ENCODE results near the gene ALKBH2. TPM values are rescaled to one million over a fixed set of nuclear protein-coding genes. Genes with fewer than 3 reads are reported as not detected.
A peak's percentile ranks its signal among the peaks of the same experiment; 100 is the strongest.
"Not testable (repeated sequence)": the region's sequence is repeated elsewhere in the genome, so short reads cannot be mapped to it uniquely, and the experiment has no call there.

ALKBH2 gene
- total and polyA plus RNA-seq, 2 donors, result 15.5 to 25.9 TPM

DNA sequence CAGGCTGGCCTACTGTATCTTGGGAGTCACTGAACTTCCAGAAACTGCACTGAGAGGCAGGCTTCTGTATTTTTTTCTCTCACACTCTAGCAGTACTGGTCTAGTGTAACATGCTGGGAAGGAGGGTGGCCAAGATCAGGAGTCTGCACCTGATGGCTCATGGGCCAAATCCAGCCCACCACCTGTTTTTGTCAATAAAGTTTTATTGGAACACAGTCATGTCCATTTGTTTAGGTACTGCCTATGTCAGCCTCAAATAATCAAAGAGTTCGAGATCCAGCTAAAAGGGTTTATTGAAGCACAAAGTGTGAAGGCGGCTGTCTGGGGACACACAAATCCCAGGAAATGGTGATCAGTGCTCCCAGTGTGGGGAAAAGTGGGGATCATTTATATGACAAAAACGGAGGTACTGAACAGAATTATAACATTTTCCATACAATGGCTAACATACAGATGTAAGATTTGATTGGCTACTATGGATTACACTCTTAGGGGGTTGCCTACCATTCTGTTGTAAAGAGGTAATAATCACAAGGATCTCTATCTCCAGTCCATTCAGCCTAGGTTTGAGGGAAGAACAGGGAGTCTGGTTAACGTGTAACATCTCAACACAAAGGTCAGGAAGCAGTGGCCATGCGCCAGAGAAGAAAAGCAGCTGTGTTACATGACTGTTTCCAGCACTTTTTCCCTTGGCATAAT, 28.0 kb downstream of the ALKBH2 start:
- WGBS, result 98% methylated on average over 5 of the region's 5 CpGs

DNA sequence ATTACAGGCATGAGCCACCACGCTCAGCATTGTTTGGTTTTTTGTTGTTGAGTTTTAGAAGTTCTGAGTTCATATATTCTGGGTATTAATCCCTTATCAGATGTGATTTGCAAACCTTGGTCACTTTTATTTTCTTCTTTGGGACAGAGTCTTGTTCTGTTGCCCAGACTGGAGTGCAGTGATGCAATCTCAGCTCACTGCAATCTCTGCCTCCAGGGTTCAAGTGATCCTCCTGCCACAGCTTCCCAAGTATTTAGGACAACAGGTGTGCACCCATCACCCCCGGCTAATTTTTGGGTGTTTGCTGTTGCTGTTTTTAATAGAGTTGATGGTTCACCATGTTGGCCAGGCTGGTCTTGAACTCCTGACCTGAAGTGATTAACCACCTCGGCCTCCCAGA, 29.1 kb downstream of the ALKBH2 start:
- DNase-seq (ENCODE audit: low read depth in 6 of 9, low spot score in 9 of 9), result no peak
- Histone ChIP-seq H3K36me3 (ENCODE audit: control insufficient read depth in 2 of 2, insufficient read depth in 2 of 2, low read length in 1 of 2) (peaks cover 8 to 15% of the 10 kb centered on the region in 2 donors), H3K9me3 (ENCODE audit: control insufficient read depth in 2 of 2, insufficient read depth in 1 of 2, low read length in 1 of 2) (no peaks in the 10 kb centered on the region), H3K4me1 (ENCODE audit: control insufficient read depth in 2 of 2, insufficient read depth in 2 of 2, low read length in 2 of 2) (no peaks in the 10 kb centered on the region), H3K27me3 (ENCODE audit: control insufficient read depth in 2 of 2, insufficient read depth in 1 of 2, low read length in 1 of 2) (no peaks in the 10 kb centered on the region), H3K27ac (ENCODE audit: low read depth in 1 of 2, low read length in 1 of 2) (no peak overlapping the region), H3K4me3 (ENCODE audit: low read length in 2 of 2) (no peak overlapping the region)
- WGBS, result 98% methylated on average over 3 of the region's 3 CpGs

More for the DNA sequence above, 28.0 kb downstream of the ALKBH2 start:
- Histone ChIP-seq H3K4me3 (ENCODE audit: low read length in 2 of 2) (no peak overlapping the region), H3K9me3 (ENCODE audit: control insufficient read depth in 2 of 2, insufficient read depth in 1 of 2, low read length in 1 of 2) (no peaks in the 10 kb centered on the region), H3K27me3 (ENCODE audit: control insufficient read depth in 2 of 2, insufficient read depth in 1 of 2, low read length in 1 of 2) (no peaks in the 10 kb centered on the region), H3K36me3 (ENCODE audit: control insufficient read depth in 2 of 2, insufficient read depth in 2 of 2, low read length in 1 of 2) (peaks cover 5 to 24% of the 10 kb centered on the region in 2 donors), H3K4me1 (ENCODE audit: control insufficient read depth in 2 of 2, insufficient read depth in 2 of 2, low read length in 2 of 2) (no peaks in the 10 kb centered on the region), H3K27ac (ENCODE audit: low read depth in 1 of 2, low read length in 1 of 2) (no peak overlapping the region)
- DNase-seq (ENCODE audit: low read depth in 6 of 9, low spot score in 9 of 9), result no peak

DNA sequence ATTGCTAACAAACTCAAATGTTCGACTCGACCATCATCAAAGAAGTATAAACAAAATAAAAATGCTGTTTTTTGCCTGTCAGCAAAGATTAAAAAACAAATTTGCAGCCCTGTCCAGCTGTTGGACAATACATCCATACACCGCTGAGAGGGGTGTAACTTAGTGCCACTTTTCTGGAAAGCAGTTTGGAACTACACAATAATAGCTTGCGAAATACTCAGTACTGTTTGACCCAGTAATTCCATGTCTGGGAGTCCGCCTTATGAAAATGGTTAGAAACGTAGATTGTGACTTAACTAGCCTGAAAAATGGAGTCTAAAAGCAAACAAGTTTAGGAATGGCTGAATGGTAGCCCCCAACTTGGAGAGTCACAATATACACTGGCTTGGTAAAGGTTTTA, 34.5 kb downstream of the ALKBH2 start:
- no peak overlapping the region for H3K4me3 ChIP-seq (ENCODE audit: low read length in 2 of 2)
- no peak for DNase-seq (ENCODE audit: low read depth in 6 of 9, low spot score in 9 of 9)
- peaks cover 0 to 1% of the 10 kb centered on the region in 2 donors for H3K4me1 ChIP-seq (ENCODE audit: control insufficient read depth in 2 of 2, insufficient read depth in 2 of 2, low read length in 2 of 2)
- no peak overlapping the region for H3K27ac ChIP-seq (ENCODE audit: low read depth in 1 of 2, low read length in 1 of 2)
- no peaks in the 10 kb centered on the region for H3K27me3 ChIP-seq (ENCODE audit: control insufficient read depth in 2 of 2, insufficient read depth in 1 of 2, low read length in 1 of 2)
- H3K36me3 ChIP-seq (ENCODE audit: control insufficient read depth in 2 of 2, insufficient read depth in 2 of 2, low read length in 1 of 2), result peaks cover 6 to 9% of the 10 kb centered on the region in 2 donors
- H3K9me3 ChIP-seq (ENCODE audit: control insufficient read depth in 2 of 2, insufficient read depth in 1 of 2, low read length in 1 of 2), result no peaks in the 10 kb centered on the region
- 98% methylated on average over 6 of the region's 6 CpGs for WGBS

DNA sequence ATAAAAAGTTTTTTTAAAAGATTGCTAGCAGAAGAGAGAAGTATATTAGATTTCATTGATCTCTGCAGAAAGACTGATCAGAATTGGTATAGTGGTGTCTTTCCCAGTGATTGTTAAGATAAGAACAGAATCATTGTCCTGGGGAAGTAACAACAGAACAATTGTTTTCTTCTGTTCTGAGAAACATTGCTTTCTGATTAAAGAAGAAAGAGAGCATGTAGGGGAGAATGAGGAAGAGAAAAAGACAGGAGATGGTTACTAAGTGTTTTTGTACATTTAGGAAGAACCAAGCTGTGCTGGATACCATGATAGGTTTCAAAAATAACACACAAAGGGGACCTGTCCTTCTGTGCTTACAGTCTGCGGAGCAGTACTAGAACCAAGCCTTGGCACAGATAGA, 35.9 kb downstream of the ALKBH2 start:
- 98% methylated on average over 1 of the region's 1 CpG for WGBS

GRCh38 chr12:109056891-109057290, 36.4 kb downstream of the ALKBH2 start:
- 95% methylated on average over 3 of the region's 3 CpGs for WGBS
- Histone ChIP-seq H3K4me1 (ENCODE audit: control insufficient read depth in 2 of 2, insufficient read depth in 2 of 2, low read length in 2 of 2) (peaks cover 3 to 15% of the 10 kb centered on the region in 2 donors), H3K27me3 (ENCODE audit: control insufficient read depth in 2 of 2, insufficient read depth in 1 of 2, low read length in 1 of 2) (no peaks in the 10 kb centered on the region), H3K27ac (ENCODE audit: low read depth in 1 of 2, low read length in 1 of 2) (no peak overlapping the region), H3K4me3 (ENCODE audit: low read length in 2 of 2) (no peak overlapping the region), H3K9me3 (ENCODE audit: control insufficient read depth in 2 of 2, insufficient read depth in 1 of 2, low read length in 1 of 2) (no peaks in the 10 kb centered on the region), H3K36me3 (ENCODE audit: control insufficient read depth in 2 of 2, insufficient read depth in 2 of 2, low read length in 1 of 2) (peaks cover 6 to 9% of the 10 kb centered on the region in 2 donors)
- no peak for DNase-seq (ENCODE audit: low read depth in 6 of 9, low spot score in 9 of 9)

More for the DNA sequence above, 35.9 kb downstream of the ALKBH2 start:
- H3K27ac ChIP-seq (ENCODE audit: low read depth in 1 of 2, low read length in 1 of 2), result no peak overlapping the region
- H3K36me3 ChIP-seq (ENCODE audit: control insufficient read depth in 2 of 2, insufficient read depth in 2 of 2, low read length in 1 of 2), result peaks cover 6 to 9% of the 10 kb centered on the region in 2 donors
- peaks cover 3 to 11% of the 10 kb centered on the region in 2 donors for H3K4me1 ChIP-seq (ENCODE audit: control insufficient read depth in 2 of 2, insufficient read depth in 2 of 2, low read length in 2 of 2)
- H3K4me3 ChIP-seq (ENCODE audit: low read length in 2 of 2), result no peak overlapping the region
- no peaks in the 10 kb centered on the region for H3K27me3 ChIP-seq (ENCODE audit: control insufficient read depth in 2 of 2, insufficient read depth in 1 of 2, low read length in 1 of 2)
- no peak for DNase-seq (ENCODE audit: low read depth in 6 of 9, low spot score in 9 of 9)
- H3K9me3 ChIP-seq (ENCODE audit: control insufficient read depth in 2 of 2, insufficient read depth in 1 of 2, low read length in 1 of 2), result no peaks in the 10 kb centered on the region

DNA sequence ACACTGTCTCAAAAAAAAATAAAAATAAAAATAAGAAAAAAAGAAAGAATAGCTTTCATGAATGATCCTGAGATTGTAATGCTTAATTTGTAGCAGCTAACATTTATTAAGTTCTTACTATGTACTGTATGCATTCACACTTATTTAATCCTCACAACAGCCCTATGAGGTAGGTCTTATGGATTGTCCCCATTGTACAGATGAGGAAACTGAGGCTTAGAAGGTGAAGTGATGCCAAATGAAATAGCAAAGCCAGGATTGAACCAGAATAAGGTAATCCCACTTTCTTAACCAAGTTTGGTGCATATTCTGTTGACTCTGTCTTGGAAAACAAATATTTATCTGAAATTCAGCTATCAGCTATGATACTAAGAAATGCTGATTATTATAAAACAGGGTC, 38.8 kb downstream of the ALKBH2 start:
- peaks cover 3 to 17% of the 10 kb centered on the region in 2 donors for H3K4me1 ChIP-seq (ENCODE audit: control insufficient read depth in 2 of 2, insufficient read depth in 2 of 2, low read length in 2 of 2)
- DNase-seq (ENCODE audit: low read depth in 6 of 9, low spot score in 9 of 9), result no peak
- no peaks in the 10 kb centered on the region for H3K9me3 ChIP-seq (ENCODE audit: control insufficient read depth in 2 of 2, insufficient read depth in 1 of 2, low read length in 1 of 2)
- H3K4me3 ChIP-seq (ENCODE audit: low read length in 2 of 2), result no peak overlapping the region
- H3K27ac ChIP-seq (ENCODE audit: low read depth in 1 of 2, low read length in 1 of 2), result peak overlapping the region in 1 of 2 donors; percentile 84
- peaks cover 6% of the 10 kb centered on the region in 2 donors for H3K36me3 ChIP-seq (ENCODE audit: control insufficient read depth in 2 of 2, insufficient read depth in 2 of 2, low read length in 1 of 2)
- H3K27me3 ChIP-seq (ENCODE audit: control insufficient read depth in 2 of 2, insufficient read depth in 1 of 2, low read length in 1 of 2), result no peaks in the 10 kb centered on the region

DNA sequence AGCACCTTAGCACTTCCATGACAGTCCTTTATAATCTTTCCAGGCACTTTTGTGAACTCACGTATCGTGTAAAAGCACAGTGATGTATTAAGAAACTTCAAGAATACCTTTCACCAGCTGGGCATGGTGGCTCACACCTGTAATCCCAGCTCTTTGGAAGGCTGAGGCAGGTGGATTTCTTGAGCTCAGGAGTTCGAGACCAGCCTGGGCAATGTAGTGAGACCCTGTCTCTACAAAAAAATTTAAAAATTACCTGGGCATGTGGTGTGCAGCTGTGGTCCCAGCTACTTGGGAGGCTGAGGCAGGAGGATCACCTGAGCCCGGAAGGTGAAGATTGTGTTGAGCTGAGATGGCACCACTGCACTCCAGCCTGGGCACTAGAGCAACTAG, 39.2 kb downstream of the ALKBH2 start:
- WGBS, result 83% methylated on average over 4 of the region's 4 CpGs
- not testable (repeated sequence) for H3K36me3 ChIP-seq (ENCODE audit: control insufficient read depth in 2 of 2, insufficient read depth in 2 of 2, low read length in 1 of 2); H3K9me3 ChIP-seq (ENCODE audit: control insufficient read depth in 2 of 2, insufficient read depth in 1 of 2, low read length in 1 of 2); H3K27me3 ChIP-seq (ENCODE audit: control insufficient read depth in 2 of 2, insufficient read depth in 1 of 2, low read length in 1 of 2)
- Histone ChIP-seq H3K4me3 (ENCODE audit: low read length in 2 of 2) (peak overlapping the region in 1 of 2 donors; percentile 85), H3K4me1 (ENCODE audit: control insufficient read depth in 2 of 2, insufficient read depth in 2 of 2, low read length in 2 of 2) (peaks cover 3 to 17% of the 10 kb centered on the region in 2 donors), H3K27ac (ENCODE audit: low read depth in 1 of 2, low read length in 1 of 2) (peak overlapping the region; percentile 31 to 84)
- peak in 1 of 9 donors; percentile 1 for DNase-seq (ENCODE audit: low read depth in 6 of 9, low spot score in 9 of 9)

GRCh38 chr12:109053382-109054123, 39.7 kb downstream of the ALKBH2 start:
- H3K4me1 ChIP-seq (ENCODE audit: control insufficient read depth in 2 of 2, insufficient read depth in 2 of 2, low read length in 2 of 2), result peaks cover 3 to 17% of the 10 kb centered on the region in 2 donors
- peaks cover 6% of the 10 kb centered on the region in 2 donors for H3K36me3 ChIP-seq (ENCODE audit: control insufficient read depth in 2 of 2, insufficient read depth in 2 of 2, low read length in 1 of 2)
- H3K27me3 ChIP-seq (ENCODE audit: control insufficient read depth in 2 of 2, insufficient read depth in 1 of 2, low read length in 1 of 2), result no peaks in the 10 kb centered on the region
- H3K9me3 ChIP-seq (ENCODE audit: control insufficient read depth in 2 of 2, insufficient read depth in 1 of 2, low read length in 1 of 2), result no peaks in the 10 kb centered on the region
- peak overlapping the region; percentile 85 to 99 for H3K4me3 ChIP-seq (ENCODE audit: low read length in 2 of 2)
- peak overlapping the region; percentile 74 to 84 for H3K27ac ChIP-seq (ENCODE audit: low read depth in 1 of 2, low read length in 1 of 2)
- WGBS, result 22% methylated on average over 9 of the region's 9 CpGs
- peak in 7 of 9 donors; percentile 3 to 45 (median 6) for DNase-seq (ENCODE audit: low read depth in 6 of 9, low spot score in 9 of 9)

Measured in thymus (tissue), 11 donors.